NCI-H446 treated with DMSO at 0.1 percent for 48 hours (cell line): ENCODE results near the gene RAI14.

ENCODE experiments used
- DNase-seq: peaks from one replicate; lab custom pipeline; 2025; lab: John Stamatoyannopoulos, UW

RAI14 gene

GRCh38 chr5:34677428-34677827, 21.3 kb downstream of the RAI14 start:
- no peak for DNase-seq

GRCh38 chr5:34680896-34681295, 24.8 kb downstream of the RAI14 start:
- DNase-seq: no peak

DNA sequence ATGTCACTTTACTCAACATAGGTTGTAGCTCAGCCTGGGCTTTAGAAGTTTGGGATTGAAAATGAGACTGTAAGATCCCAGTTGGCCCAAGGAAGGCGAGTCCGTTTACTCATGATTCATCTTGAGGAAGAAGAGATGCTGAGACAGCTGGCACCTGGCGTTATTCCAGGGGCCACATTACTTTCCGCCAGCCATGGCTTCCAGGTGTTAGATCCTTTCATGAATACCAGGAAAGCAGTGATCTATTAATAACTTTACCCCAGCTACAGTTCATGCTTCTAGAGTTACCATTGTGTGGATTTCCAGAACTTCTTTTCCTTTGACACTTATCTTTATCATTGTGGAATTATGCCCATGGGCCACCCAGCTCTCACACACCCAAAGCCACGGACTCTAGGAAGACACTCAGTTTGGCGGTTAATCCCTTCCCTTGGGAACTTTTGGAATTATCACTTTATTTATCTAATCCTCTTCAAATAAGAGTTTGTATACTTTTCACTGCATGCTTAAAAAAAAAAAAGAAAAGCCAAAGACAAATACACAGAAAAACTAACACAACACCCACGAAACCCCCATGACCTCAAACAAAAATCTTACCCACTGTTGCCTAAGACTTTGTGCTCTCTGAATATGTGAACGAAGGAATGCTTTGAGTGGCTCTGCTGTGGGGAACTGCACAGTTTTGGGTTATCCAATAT, 26.9 kb downstream of the RAI14 start:
- DNase-seq: peak; percentile 18

DNA sequence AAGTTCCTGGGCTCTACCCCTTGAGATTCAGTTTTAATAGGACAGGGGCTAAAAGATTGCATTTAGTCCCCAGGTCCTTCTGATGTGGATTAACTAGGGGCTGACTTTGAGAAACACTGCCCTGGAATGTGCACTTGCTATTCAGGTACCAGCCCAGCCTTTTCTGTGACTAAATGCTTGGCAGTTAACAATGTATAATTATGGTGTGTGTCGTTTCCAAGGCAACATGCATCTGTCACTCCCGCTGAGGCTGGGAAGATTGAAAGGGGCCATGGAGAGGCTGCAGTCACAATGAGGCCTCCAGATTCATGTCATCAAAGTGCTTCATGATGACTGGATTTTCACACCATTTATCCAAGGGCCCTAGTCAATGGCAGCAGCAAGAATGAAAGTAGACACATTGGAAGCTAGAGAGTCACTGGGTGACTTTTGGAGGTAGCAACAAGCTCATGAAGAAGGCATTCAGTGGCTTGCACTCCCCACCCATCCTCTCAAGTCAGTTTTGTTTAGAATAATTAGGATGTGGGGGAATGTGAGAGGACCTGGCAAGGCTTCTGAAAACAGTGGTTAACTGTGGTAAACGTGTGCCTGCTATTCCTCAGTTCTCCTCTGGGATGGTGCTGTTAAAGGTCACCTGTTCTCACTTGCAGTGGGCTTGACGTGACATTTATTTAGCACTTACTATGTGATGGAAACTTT, 28.3 kb downstream of the RAI14 start:
- DNase-seq: peak; percentile 47

DNA sequence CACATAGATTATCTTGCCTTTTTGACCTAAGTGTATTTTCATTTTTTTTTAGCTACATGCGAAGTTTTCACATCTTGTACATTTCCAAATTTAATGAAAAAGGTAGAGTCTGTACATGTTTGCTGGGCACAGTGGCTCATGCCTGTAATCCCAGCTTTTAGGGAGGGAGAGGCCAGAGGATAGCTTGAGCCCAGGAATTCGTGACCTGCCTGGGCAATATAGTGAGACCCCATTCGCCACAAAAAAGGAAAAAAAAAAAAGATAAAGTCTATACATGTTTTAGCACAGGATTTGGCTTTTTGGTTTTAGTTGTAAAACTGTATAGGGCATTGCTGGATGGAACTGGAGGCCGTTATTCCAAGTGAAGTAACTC, 28.8 kb downstream of the RAI14 start:
- no peak for DNase-seq

DNA sequence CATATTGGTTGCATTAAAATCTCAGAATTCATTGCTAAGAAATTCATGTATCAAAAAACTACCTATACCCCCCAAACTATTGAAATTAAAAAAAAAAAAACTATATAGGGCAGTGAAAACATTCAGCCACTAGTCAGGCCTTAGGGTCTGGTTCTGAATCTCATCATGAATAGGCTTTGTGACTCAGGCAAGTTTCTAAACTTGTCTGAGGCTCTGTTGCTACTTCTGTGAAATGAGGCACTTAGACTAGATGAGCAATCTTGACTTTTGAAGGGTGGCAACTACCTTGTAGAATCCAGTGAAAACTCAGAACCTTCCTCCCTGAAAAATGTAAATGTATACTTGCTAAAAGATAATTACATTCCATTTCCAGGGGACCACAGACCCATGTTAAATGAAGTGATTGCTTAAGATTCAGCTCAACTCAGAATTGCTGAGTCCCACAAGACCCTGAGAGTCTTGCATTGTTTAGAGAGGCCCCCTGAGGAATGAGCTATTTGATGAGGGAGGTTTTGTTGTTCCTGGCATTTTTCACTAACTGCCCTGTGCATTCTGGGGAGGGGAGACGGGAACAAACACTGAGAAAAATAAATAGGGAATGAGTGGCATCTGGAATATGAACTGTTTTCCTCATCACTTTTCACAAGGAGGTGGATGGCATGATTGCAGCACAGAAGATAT, 29.5 kb downstream of the RAI14 start:
- no peak for DNase-seq

- no peak for DNase-seq
Observed at GRCh38 chr5:34686762-34687268, 30.7 kb downstream of the RAI14 start.

DNA sequence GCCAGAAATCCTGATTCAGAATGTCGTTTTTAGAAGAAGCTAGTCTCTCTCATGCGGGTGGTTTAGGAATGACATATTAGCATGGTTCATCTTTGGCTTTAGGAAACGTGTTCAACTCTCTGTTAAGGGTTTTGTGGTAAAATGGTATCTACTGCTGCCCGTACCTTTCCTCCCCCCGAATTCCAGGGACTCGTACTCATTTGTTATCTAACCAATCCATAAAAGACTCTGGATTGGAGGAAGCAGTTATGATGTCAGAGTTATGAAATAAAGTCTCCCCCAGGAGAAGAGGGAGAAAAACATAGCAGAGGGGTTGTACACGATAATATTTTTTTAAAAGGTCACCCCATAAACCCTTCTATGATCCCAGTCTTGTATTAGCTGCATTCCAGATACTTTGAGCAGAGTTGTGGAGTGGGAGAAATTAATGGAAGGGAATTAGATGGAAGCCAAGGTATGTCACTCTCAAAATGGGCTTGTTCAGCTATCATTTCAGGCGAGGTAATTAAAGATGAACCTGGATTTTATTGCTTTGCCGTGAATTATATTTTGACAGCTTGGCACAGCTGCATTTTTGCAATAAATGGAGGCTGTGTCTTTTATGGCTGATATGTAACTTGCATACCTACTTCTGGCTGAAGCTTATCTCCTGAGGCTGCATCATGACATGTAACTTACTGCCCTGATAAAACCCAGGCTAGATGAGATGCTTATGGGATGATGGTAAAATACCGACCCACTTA, 31.3 kb downstream of the RAI14 start:
- no peak for DNase-seq

DNA sequence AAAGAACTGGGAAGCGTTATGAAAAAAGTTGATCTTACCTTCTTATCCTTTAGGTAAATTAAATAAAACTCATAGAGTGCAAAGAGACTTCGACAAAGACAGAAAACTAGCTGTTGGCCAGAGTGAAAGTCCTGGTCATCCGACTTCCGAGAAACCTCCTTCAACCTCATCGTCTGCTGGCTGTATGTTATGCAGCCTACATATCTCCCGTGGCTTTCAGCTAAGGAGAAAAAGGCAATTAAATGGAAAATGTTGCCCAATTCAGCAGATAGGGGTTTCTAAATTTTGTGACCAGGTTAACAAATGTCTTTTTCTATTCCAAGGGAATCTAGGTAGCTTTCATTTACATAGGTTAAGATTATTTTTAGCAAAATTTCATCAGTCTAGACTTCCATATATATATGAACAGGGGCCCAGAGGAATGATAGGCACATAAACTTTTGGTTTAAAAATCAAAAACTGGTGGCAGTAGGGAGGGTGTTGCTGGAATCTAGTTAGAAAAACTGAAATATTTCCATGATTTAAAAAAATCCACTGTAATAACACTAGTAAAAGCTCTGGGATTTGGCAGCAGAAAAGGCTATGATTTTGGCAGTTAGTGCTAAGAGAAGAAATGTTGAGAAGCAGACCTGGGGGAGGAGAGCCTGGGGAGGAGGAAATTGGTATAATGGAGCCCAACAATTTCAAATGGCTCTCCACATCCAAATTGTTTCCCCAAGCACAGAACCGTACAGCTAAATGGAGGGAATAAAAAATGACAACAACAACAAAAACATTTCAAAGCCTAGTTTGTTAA, 32.1 kb downstream of the RAI14 start:
- no peak for DNase-seq

GRCh38 chr5:34690301-34690700, 34.2 kb downstream of the RAI14 start:
- DNase-seq: no peak

GRCh38 chr5:34690898-34691297, 34.8 kb downstream of the RAI14 start:
- no peak for DNase-seq

DNA sequence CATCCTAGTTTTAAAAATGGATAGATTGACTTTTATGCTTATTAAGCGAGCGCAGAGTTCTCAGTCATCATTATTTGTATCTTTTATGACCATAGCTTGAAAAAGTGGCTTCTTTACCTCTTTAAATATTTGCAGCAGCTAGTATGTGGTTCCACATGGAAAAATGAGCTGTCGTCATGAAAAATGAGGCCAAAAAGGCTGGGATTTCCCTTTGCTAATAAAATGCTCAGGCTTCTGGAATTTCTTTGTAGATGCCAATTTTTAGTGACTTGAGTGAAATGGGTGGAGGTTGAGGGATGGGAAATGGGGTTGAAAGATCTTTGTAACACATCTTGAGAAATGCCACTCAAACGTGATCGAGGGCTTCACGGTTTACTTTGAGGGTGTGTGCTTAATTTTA, 35.2 kb downstream of the RAI14 start:
- DNase-seq: no peak

GRCh38 chr5:34692786-34693185, 36.7 kb downstream of the RAI14 start:
- DNase-seq: no peak

GRCh38 chr5:34694012-34694411, 37.9 kb downstream of the RAI14 start:
- no peak for DNase-seq

DNA sequence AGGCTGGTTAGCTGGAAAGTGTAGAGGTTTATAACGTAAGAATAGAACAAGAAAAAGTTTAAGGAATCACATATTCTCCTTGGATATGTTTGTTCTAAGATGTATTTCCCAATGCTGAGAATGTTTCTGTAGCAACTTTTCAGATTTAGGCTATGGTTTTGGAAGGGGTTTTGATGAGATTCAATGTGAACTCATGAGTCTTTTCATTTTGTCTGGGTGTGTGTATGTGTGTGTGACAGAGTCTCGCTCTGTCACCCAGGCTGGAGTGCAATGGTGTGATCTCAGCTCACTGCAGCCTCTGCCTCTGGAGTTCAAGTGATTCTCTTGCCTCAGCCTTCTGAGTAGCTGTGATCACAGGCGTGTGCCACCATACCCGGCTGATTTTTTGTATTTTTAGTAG, 38.6 kb downstream of the RAI14 start:
- no peak for DNase-seq

DNA sequence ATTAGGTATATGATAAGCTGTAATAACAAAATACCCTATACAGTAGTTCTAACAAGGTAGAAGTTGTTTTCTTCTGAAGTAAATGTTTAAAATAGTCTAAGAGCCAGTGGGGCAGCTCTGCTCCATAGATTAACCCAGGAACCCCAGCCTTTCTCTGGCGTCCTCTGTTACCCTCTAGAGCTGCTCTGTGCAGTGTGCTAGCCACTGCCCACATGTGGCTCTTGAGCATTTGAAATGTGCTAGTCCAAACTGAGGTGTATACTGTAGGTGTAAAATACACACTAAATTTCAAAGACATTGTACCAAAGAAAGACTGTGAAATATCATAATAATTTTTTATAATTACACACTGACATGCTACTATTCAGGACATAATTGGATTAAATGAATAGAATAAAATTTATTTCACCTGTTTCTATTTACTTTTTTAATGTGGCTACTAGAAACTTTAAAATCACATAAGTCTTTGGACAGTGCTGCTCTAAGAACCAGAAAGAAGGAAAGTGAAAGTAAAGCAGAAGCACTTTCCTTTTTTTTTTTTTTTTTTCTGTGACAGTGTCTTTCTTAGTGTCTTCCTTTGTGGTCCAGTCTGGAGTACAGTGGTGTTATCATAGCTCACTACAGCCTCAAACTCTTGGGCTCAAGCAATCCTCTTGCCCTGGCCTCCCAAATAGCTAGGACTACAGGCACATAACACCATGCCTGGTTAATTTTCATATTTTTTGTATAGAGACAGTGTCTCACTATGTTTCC, 39.3 kb downstream of the RAI14 start:
- no peak for DNase-seq

DNA sequence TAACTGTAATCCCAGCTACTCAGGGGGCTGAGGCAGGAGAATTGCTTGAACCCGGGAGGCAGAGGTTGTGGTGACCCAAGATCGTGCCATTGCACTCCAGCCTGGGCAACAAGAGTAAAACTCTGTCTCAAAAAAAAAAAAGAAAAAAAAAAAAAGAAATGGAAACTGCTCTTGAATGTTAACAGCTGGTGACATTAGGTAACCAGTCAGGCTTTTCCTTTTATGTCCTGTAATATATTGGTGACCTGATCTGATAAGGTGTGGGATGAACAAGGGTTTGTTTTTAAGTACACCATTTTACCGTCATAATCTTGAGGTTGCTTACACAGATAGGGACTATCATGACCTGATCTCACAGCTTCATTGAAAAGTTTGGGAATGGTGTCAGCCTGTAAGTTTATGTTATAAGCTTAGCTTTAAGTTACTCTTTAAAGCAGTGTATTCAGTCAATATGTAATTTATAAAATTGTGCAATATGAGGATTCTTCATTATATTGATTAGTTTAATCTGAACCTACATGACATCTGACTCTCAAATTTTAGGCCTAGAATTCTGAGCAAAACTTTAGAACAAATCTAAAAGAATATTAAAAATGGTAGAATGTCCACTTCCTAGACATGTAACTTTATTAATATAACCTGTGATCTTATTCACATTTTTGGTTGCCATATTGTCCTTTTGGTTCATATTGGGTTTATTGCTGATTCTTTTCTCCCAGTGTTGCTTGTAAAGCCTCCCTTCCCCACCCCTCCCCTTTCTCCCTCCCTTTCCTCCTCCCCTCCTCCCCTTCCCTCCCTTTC, 41.4 kb downstream of the RAI14 start:
- DNase-seq: no peak

GRCh38 chr5:34698109-34698419, 41.9 kb downstream of the RAI14 start:
- DNase-seq: no peak

GRCh38 chr5:34698754-34699153, 42.6 kb downstream of the RAI14 start:
- no peak for DNase-seq
